Measurements from ENCODE around the gene ZFPM1.

ZFPM1 gene

GRCh38 chr16:88578446-88579313 is 125.6 kb downstream of the ZFPM1 start:
- DNase-seq: no peak

- no peak for DNase-seq
These were observed 127.3 kb downstream of the ZFPM1 start for GRCh38 chr16:88580371-88580770.

- no peak for DNase-seq
These were observed 128.0 kb downstream of the ZFPM1 start for GRCh38 chr16:88581033-88581432.

- DNase-seq: no peak
These were observed 130.0 kb downstream of the ZFPM1 start for GRCh38 chr16:88582912-88583575.

- no peak for DNase-seq
These were observed 131.6 kb downstream of the ZFPM1 start for GRCh38 chr16:88584676-88585075.

- no peak for DNase-seq
These were observed 132.2 kb downstream of the ZFPM1 start for GRCh38 chr16:88585269-88585668.

GRCh38 chr16:88585927-88586581 is 133.0 kb downstream of the ZFPM1 start:
- no peak for DNase-seq
